Measurements from ENCODE around the gene CDH12.

- TF ChIP-seq NFYA (IDR thresholded peaks at IDR 0.05; ENCODE audit: borderline replicate concordance, low read depth, low read length) (no peak), HDAC2 (IDR thresholded peaks at IDR 0.05) (no peak), POLR2A (IDR thresholded peaks at IDR 0.05; ENCODE audit: low read depth, low read length) (no peak), CTCF (IDR thresholded peaks at IDR 0.05 in 2 of 3, conservative IDR thresholded peaks at IDR 0.05 in 1 of 3; ENCODE audit: control insufficient read depth in 2 of 3, extremely low read depth in 1 of 3, insufficient read depth in 1 of 3, low read depth in 3 of 3, low read length in 3 of 3) (no peak), CREM (IDR thresholded peaks at IDR 0.05; ENCODE audit: low read depth) (no peak), SIN3A (IDR thresholded peaks at IDR 0.05; ENCODE audit: low read depth, low read length) (no peak), SRF (IDR thresholded peaks at IDR 0.05; ENCODE audit: low read depth in 2 of 2, low read length in 2 of 2) (no peak), MTA3 (IDR thresholded peaks at IDR 0.05; ENCODE audit: borderline replicate concordance, low read length) (no peak), POLR2AphosphoS5 (IDR thresholded peaks at IDR 0.05; ENCODE audit: low read length) (no peak), EZH2 (IDR thresholded peaks at IDR 0.05; ENCODE audit: borderline replicate concordance, control insufficient read depth, low read depth, low read length) (no peak), EP300 (IDR thresholded peaks at IDR 0.05; ENCODE audit: borderline replicate concordance in 1 of 2, control insufficient read depth in 1 of 2, low read depth in 2 of 2, low read length in 2 of 2) (no peak), MYC (IDR thresholded peaks at IDR 0.05; ENCODE audit: insufficient read depth, insufficient read length, insufficient replicate concordance, low read length, severe bottlenecking) (no peak), SMAD1 (IDR thresholded peaks at IDR 0.05; ENCODE audit: low read depth, partially characterized antibody) (no peak), BHLHE40 (IDR thresholded peaks at IDR 0.05; ENCODE audit: borderline replicate concordance in 1 of 2, low read depth in 2 of 2, low read length in 1 of 2) (no peak)
These were observed 356.5 kb downstream of the CDH12 start for GRCh38 chr5:22496666-22497065.

All from GM12878 (cell line).